CD14-positive monocyte (primary cell): ENCODE data around the gene GDF10. TPM values are rescaled to one million over a fixed set of nuclear protein-coding genes. Genes with fewer than 3 reads are reported as not detected.

Source experiments
- DNase-seq, 3 donors: peaks; one replicate each; pipeline ENCODE4 v3.0.0-alpha.2; 2011 to 2022
- H2AFZ ChIP-seq: 2 replicates; pipeline ENCODE4 v1.6.0; 2012; ENCODE audit warnings: mild to moderate bottlenecking, low read depth, low read length, inconsistent platforms; ENCODE audit not compliant: insufficient read depth, poor library complexity, severe bottlenecking
- H3K27ac ChIP-seq, 2 donors: 1 replicate in 1 of 2; 2 replicates in 1 of 2; pipeline ENCODE4 v1.5.1; 2012 to 2013; ENCODE audit warnings: low read length in 2 of 2, control low read depth in 1 of 2, inconsistent platforms in 1 of 2, low read depth in 1 of 2, mild to moderate bottlenecking in 1 of 2
- H3K27me3 ChIP-seq, 2 donors: one replicate each; pipeline versions ENCODE4 v1.6.0 to v1.6.1; 2011 to 2013; ENCODE audit warnings: low read length in 2 of 2; ENCODE audit not compliant: control insufficient read depth in 2 of 2, insufficient read depth in 2 of 2
- H3K36me3 ChIP-seq, 2 donors: replicated peaks in 1 of 2; 1 replicate in 1 of 2; 2 replicates in 1 of 2; pipeline versions ENCODE4 v1.5.1 to v1.6.1; 2012 to 2013; ENCODE audit warnings: low read length in 2 of 2, control low read depth in 1 of 2, inconsistent platforms in 1 of 2, mild to moderate bottlenecking in 1 of 2; ENCODE audit not compliant: insufficient read depth in 2 of 2, control insufficient read depth in 1 of 2
- H3K4me1 ChIP-seq, 2 donors: 1 replicate in 1 of 2; 2 replicates in 1 of 2; pipeline versions ENCODE4 v1.5.1 to v1.6.1; 2012 to 2013; ENCODE audit warnings: low read length in 2 of 2, control low read depth in 1 of 2, inconsistent platforms in 1 of 2, mild to moderate bottlenecking in 1 of 2, moderate library complexity in 1 of 2; ENCODE audit not compliant: insufficient read depth in 2 of 2, control insufficient read depth in 1 of 2
- H3K4me2 ChIP-seq: replicated peaks from 2 replicates; pipeline ENCODE3; 2012; ENCODE audit warnings: low read length, moderate library complexity, mild to moderate bottlenecking; ENCODE audit not compliant: poor library complexity, severe bottlenecking; ENCODE audit errors: extremely low read depth
- H3K4me3 ChIP-seq, 3 experiments: fragments of 200-600 bp in 1 of 3; sonication (generic) in 1 of 3; replicated peaks in 1 of 3; 1 replicate in 2 of 3; 2 replicates in 1 of 3; pipeline ENCODE4 v1.5.1; 2011 to 2013; ENCODE audit warnings: low read length in 3 of 3, mild to moderate bottlenecking in 3 of 3, control low read depth in 2 of 3, low read depth in 2 of 3, inconsistent platforms in 1 of 3, moderate library complexity in 1 of 3
- H3K79me2 ChIP-seq: 2 replicates; pipeline ENCODE4 v1.6.0; 2012; ENCODE audit warnings: mild to moderate bottlenecking, control low read depth, inconsistent platforms, low read length, moderate library complexity; ENCODE audit not compliant: insufficient read depth
- H3K9ac ChIP-seq: 2 replicates; pipeline ENCODE4 v1.6.0; 2017; ENCODE audit warnings: low read length, mild to moderate bottlenecking; ENCODE audit not compliant: insufficient read depth, poor library complexity, severe bottlenecking
- H3K9me3 ChIP-seq, 2 donors: replicated peaks in 1 of 2; 1 replicate in 1 of 2; 2 replicates in 1 of 2; pipeline versions ENCODE4 v1.5.1 to v1.6.1; 2012 to 2013; ENCODE audit warnings: low read length in 2 of 2, control low read depth in 1 of 2; ENCODE audit not compliant: control insufficient read depth in 1 of 2, insufficient read depth in 1 of 2
- H4K20me1 ChIP-seq: 2 replicates; pipeline ENCODE4 v1.6.0; 2012; ENCODE audit warnings: mild to moderate bottlenecking, low read length, control low read depth, moderate library complexity; ENCODE audit not compliant: insufficient read depth
- H3K27ac Mint-ChIP-seq, 7 donors: one replicate each; pipeline ENCODE4 v1.8.0; 2020; ENCODE audit warnings: mild to moderate bottlenecking in 7 of 7, mixed read lengths in 7 of 7, moderate library complexity in 6 of 7, inconsistent platforms in 2 of 7
- H3K27me3 Mint-ChIP-seq, 3 donors: one replicate each; pipeline ENCODE4 v1.8.0; 2021 to 2022; ENCODE audit warnings: low read depth in 3 of 3, mild to moderate bottlenecking in 3 of 3, mixed read lengths in 3 of 3, moderate library complexity in 3 of 3, inconsistent platforms in 1 of 3
- H3K36me3 Mint-ChIP-seq, 2 donors: one replicate each; pipeline ENCODE4 v1.8.0; 2020; ENCODE audit warnings: mixed read lengths in 2 of 2, inconsistent platforms in 1 of 2, mild to moderate bottlenecking in 1 of 2
- H3K4me1 Mint-ChIP-seq: one replicate; pipeline ENCODE4 v1.8.0; 2020; ENCODE audit warnings: mild to moderate bottlenecking, mixed read lengths
- H3K4me3 Mint-ChIP-seq, 2 donors: one replicate each; pipeline ENCODE4 v1.8.0; 2020; ENCODE audit warnings: mild to moderate bottlenecking in 2 of 2, mixed read lengths in 2 of 2, moderate library complexity in 1 of 2
- H3K9me3 Mint-ChIP-seq, 7 donors: one replicate each; pipeline ENCODE4 v1.8.0; 2020 to 2022; ENCODE audit warnings: mixed read lengths in 7 of 7, mild to moderate bottlenecking in 6 of 7, moderate library complexity in 6 of 7, inconsistent platforms in 2 of 7
- WGBS: methylation state at CpG from one replicate; pipeline ENCODE4 v1.1.5; 2013; ENCODE audit warnings: missing lambda C conversion rate; ENCODE audit not compliant: insufficient coverage; 5-methylcytosine and 5-hydroxymethylcytosine counted together
- intact Hi-C, 2 donors: fragments of 100-400 bp; cut with micrococcal nuclease; formaldehyde crosslinking; loops; one replicate each; pipeline versions ENCODE4 v1.15.0 to v1.15.1; 2023
- polyA plus RNA-seq, 3 donors: library from polyadenylated mRNA; depleted of rRNA in 1 of 3; unstranded in 2 of 3; stranded (reverse) in 1 of 3; fragments of 300-500 nt in 2 of 3; fragments of >200 nt in 1 of 3; fragmentation: Illumina TruSeq in 2 of 3; gene quantifications; 1 replicate in 2 of 3; 2 replicates in 1 of 3; pipeline ENCODE4 v1.2.3, GENCODE V29; 2012 to 2021
- TF ChIP-seq, protein P1 (sequence below): fragments of 200-600 bp; IDR thresholded peaks from one replicate; pipeline ENCODE4 v1.8.0; 2022; ENCODE audit warnings: antibody characterized with exemption, mild to moderate bottlenecking

Gene GDF10
- polyA plus RNA-seq, 3 donors: not detected

DNA sequence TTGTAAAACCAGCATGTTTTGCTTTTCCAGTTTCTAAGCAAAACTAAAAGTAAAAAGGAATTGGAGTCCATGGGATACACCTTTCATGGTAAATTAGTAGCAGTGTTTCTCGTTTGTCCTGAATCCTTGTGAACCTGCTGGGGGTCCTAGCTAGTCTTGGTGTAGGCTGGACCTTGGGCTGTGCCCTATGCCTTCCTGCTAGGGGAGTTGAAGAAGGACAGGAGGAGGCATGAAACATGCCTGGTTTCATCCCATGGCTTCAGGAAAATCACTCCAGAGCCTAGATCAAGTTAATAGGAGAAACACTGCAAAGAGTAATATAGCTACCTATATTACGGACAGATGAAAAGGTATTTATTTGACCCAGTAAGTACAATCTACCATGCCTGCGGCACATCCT lies 41.1 kb upstream of the GDF10 start:
- Histone ChIP-seq H4K20me1 (no peaks in the 10 kb centered on the region), H3K27me3 (no peaks in the 10 kb centered on the region), H2AFZ (no peak overlapping the region), H3K9ac (no peak overlapping the region), H3K79me2 (no peaks in the 10 kb centered on the region), H3K36me3 (no peaks in the 10 kb centered on the region), H3K9me3 (no peaks in the 10 kb centered on the region), H3K27ac (no peak overlapping the region), H3K4me2 (no peak overlapping the region), H3K4me1 (peaks cover 71 to 74% of the 10 kb centered on the region in 2 donors), H3K4me3 (no peak overlapping the region)
- Mint-ChIP-seq H3K4me3 (no peak overlapping the region), H3K9me3 (peaks cover 0 to 9% (median 5%) of the 10 kb centered on the region in 7 donors), H3K27ac (peak overlapping the region in 2 of 7 donors; percentile 38 to 87), H3K4me1 (peaks cover 85% of the 10 kb centered on the region), H3K36me3 (peaks cover 4 to 15% of the 10 kb centered on the region in 2 donors), H3K27me3 (peaks cover 2 to 14% (median 12%) of the 10 kb centered on the region in 3 donors)
- DNase-seq: no peak
- no CpG with 5 or more reads among the region's 3 CpGs for WGBS
- TF ChIP-seq, protein P1, sequence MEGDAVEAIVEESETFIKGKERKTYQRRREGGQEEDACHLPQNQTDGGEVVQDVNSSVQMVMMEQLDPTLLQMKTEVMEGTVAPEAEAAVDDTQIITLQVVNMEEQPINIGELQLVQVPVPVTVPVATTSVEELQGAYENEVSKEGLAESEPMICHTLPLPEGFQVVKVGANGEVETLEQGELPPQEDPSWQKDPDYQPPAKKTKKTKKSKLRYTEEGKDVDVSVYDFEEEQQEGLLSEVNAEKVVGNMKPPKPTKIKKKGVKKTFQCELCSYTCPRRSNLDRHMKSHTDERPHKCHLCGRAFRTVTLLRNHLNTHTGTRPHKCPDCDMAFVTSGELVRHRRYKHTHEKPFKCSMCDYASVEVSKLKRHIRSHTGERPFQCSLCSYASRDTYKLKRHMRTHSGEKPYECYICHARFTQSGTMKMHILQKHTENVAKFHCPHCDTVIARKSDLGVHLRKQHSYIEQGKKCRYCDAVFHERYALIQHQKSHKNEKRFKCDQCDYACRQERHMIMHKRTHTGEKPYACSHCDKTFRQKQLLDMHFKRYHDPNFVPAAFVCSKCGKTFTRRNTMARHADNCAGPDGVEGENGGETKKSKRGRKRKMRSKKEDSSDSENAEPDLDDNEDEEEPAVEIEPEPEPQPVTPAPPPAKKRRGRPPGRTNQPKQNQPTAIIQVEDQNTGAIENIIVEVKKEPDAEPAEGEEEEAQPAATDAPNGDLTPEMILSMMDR: no peak
- intact Hi-C loops: loop anchor here in 1 of 2 donors (5.0 kb wide), 1 partner anchor 92 kb away; no protein-coding TSS in a partner anchor

DNA sequence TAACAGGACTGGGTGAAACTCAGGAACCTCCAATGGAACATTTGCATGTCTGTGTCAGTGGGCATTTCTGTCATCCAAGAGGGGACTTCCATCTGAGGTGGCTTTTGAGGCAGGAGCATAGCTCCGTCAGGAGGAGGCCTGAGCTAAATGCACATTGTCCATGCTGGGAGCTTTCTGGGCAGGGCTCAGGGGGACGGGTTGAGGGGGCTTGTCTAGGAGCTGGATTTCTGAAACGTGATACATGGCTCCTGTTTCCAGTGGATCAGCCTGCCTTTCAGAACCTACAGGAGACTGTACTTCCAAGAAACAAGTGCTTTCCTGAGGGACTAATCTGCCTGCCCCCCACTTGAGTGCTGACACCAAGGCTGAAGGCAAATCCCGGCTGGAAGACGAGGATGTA lies 40.5 kb upstream of the GDF10 start:
- Histone ChIP-seq H3K9ac (no peak overlapping the region), H3K27ac (no peak overlapping the region), H3K27me3 (no peaks in the 10 kb centered on the region), H3K9me3 (no peaks in the 10 kb centered on the region), H4K20me1 (no peaks in the 10 kb centered on the region), H3K4me3 (no peak overlapping the region), H2AFZ (no peak overlapping the region), H3K79me2 (no peaks in the 10 kb centered on the region), H3K36me3 (no peaks in the 10 kb centered on the region), H3K4me2 (no peak overlapping the region), H3K4me1 (peaks cover 68 to 72% of the 10 kb centered on the region in 2 donors)
- H3K27me3 Mint-ChIP-seq: peaks cover 2 to 18% (median 12%) of the 10 kb centered on the region in 3 donors
- H3K4me3 Mint-ChIP-seq: no peak overlapping the region
- TF ChIP-seq, protein P1: no peak
- peaks cover 0 to 9% (median 5%) of the 10 kb centered on the region in 7 donors for H3K9me3 Mint-ChIP-seq
- intact Hi-C loops: loop anchor here in 1 of 2 donors (5.0 kb wide), 1 partner anchor 92 kb away; no protein-coding TSS in a partner anchor
- H3K27ac Mint-ChIP-seq: peak overlapping the region in 2 of 7 donors; percentile 38 to 67
- peaks cover 84% of the 10 kb centered on the region for H3K4me1 Mint-ChIP-seq
- H3K36me3 Mint-ChIP-seq: peaks cover 4 to 14% of the 10 kb centered on the region in 2 donors
- no peak for DNase-seq
- WGBS: 98% methylated on average over 3 of the region's 5 CpGs
